MV-4-11 (cell line): ENCODE measurements around the gene HSPA8.
"Not testable (repeated sequence)": the region's sequence is repeated elsewhere in the genome, so short reads cannot be mapped to it uniquely, and the experiment has no call there.

Source experiments
- DNase-seq: peaks from one replicate; lab custom pipeline; 2025; lab: John Stamatoyannopoulos, UW

The HSPA8 gene

DNA sequence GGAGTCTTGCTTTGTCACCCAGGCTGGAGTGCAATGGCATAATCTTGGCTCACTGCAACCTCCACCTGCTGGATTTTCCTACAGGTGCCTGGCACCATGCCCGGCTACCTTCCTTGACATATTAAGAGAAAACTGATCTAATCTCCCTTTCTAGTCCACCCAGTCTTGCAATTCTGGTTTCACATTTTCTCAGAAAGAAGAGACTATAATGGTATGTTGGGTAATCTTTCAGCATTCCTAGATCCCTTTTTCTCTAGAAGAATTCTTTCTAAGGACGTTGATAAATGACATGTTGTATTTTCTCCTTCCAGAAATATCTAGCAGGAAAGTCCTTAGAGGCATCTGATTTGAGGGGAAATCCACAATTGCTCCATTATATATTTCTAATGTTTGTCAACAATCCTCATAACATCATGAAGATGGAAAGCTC is 10.4 kb upstream of the HSPA8 start:
- no peak for DNase-seq

GRCh38 chr11:123069908-123070821 is 8.2 kb upstream of the HSPA8 start:
- peak; percentile 80 for DNase-seq

- DNase-seq: no peak
These were observed 3.7 kb upstream of the HSPA8 start for GRCh38 chr11:123065621-123066020.

DNA sequence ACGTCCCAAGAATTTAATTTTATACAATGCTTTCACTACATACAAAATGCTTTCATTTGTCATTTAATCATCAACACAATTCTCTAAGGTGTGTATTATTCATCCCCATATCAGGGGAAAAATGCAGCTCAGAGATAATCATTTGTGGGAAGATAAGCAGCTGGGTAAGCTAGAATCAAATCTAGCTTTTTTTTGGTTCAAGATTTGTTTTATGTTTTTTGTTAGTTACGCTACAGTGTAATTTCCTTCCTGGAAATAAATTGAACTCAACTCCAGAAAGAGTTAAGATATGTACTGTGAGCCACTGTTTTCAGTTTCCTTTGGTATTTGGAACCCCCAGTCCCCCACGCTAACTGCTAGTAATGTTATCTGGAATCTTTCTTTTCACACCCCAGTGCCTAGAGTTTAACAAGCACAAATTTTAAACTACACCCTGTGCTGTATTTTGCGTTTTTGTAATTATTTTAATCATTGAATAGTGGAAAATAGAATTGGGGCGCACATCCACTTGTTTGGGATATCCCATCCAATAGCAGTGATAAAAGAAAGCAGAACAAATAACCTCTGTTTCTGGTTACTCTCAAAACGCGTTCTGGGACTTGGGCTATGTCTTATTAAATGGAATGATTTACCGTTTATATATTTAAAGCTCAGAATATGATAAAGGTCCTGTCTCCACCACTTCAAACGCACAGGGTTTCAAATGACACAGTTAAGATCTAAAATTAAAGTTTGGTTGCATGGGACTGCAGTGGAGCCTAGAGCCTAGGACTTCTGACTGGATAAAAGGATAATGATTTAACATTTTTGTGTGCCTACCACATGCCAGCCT is 2.1 kb upstream of the HSPA8 start:
- DNase-seq: no peak

- DNase-seq: peak; percentile 62
These were observed 1.2 kb upstream of the HSPA8 start for GRCh38 chr11:123062892-123063825.

GRCh38 chr11:123062158-123062891 is 389 bp upstream of the HSPA8 start:
- peak; percentile 99 for DNase-seq

DNA sequence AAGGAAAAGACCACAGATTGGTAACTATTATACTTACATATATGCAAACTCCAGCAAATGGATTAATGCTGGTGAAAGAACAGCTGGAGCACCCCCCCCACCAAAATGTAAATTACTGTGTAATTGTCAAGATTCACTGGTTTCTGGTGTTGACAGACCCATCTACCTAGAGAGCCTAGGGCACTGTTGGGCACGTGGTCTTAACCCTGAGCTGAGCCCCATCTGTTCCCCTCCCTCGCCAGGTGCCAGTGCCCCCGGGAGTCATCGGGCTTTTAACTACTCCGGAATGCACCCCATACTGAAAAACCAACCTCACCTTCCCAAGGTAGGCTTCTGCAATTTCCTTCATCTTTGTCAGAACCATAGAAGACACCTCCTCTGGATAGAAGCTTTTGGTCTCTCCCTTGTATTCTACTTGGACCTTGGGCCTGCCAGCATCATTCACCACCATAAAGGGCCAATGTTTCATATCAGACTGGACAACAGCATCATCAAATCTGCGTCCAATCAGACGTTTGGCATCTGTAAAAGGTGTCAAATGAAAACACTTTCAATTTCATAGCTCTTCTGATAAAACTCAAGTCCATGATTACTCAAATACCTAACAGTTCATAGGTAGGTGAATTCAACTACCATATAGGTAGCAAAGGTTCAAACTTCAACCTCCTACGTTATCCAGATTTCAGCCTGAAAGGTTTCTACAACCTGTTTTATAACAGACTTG is 1.5 kb downstream of the HSPA8 start:
- DNase-seq: no peak

DNA sequence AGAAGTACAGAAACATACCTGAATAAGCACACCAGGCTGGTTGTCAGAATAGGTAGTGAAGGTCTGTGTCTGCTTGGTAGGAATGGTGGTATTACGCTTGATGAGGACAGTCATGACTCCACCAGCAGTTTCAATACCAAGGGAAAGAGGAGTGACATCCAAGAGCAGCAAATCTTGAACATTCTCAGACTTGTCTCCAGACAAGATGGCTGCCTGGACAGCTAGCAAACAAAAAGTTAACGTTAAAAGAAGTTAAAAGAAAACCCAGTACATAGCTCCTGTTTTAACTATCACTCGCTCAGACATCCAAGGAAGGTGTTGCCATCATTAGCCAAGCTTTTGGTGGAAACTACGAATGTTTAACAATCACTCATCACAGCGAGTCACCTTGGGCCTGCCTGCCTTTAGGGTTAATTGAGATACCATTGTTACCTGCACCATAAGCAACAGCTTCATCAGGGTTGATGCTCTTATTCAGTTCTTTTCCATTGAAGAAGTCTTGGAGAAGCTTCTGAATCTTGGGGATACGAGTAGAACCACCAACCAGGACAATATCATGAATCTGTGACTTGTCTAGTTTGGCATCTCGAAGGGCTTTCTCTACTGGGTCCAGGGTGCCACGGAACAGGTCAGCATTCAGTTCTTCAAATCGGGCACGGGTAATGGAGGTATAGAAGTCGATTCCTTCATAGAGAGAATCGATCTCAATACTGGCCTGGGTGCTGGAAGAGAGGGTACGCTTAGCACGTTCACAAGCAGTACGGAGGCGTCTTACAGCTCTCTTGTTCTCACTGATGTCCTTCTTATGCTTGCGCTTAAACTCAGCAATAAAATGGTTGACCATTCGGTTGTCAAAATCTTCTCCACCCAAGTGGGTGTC is 2.7 kb downstream of the HSPA8 start:
- DNase-seq: not testable (repeated sequence)

- no peak for DNase-seq
These were observed 4.2 kb downstream of the HSPA8 start for GRCh38 chr11:123057661-123058305.

DNA sequence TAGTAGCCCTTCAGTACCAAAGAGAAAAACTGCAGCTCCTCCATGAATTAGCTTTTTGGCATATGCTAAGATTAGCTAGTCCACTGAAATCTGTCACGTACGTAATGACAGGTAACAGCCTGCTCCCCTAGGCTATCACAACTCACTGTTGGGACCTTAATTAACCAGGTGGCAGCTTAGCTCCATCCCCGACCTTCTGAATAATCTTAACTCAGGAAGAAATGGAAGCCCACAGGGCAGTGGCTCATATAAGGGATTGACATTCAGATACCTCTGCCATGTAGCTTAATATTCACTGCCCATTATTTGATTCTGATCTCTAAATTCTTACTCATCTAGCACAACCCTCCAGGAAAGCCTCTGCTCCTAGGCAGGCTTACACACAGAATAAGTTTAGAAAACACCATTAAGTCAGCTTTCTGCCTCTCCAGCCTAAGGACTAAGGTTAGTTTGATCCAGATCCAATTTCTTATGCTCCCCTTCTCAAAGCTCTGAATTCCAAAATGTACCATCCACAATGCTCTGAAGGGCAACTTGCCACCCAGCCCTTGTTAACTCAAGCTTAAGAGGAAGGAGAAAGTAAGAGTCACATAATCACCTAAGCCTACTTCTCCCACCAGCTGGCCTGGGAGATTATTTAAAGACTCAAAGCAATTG is 5.0 kb downstream of the HSPA8 start:
- no peak for DNase-seq

GRCh38 chr11:123055191-123055901 is 6.6 kb downstream of the HSPA8 start:
- DNase-seq: no peak

- DNase-seq: peak; percentile 67
These were observed 7.5 kb downstream of the HSPA8 start for GRCh38 chr11:123054301-123055065.

- no peak for DNase-seq
These were observed 8.8 kb downstream of the HSPA8 start for GRCh38 chr11:123052901-123053721.

DNA sequence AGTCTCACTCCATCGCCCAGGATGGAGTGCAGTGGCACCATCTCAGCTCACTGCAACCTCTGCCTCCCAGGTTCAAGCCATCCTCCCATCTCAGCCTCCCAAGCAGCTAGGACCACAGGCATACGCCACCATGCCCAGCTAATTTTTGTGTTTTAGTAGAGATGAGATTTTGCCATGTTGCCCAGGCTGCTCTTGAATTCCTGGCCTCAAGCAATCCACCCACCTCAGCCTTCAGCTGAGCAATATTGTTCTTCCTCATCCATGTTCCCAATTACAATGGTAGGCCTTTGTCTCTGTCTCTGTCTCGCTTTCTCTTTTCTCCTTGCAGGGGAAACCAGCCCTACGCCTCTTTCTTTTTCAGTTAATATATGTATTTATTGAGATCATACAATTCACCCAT is 10.3 kb downstream of the HSPA8 start:
- no peak for DNase-seq

DNA sequence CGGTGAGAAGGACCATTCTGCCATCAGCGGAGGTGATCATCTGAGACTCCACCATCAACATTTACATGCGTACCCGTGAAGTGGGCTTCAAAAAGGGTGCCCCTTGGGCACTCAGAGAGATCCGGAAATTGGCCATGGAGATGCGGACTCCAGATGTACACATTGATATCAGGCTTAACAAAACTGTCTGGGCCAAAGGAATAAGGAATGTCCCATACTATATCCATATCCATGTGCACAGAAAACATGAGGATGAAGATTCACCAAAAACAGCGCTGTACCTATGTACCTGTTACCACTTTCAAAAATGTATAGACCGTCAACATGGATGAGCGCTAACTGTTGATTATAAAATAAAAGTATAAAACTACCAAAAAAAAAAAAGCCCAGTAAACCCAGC is 10.8 kb downstream of the HSPA8 start:
- DNase-seq: no peak

GRCh38 chr11:123047947-123048293 is 14.0 kb downstream of the HSPA8 start:
- no peak for DNase-seq
